Measurements from ENCODE around the gene PCNX1. TPM values are rescaled to one million over a fixed set of nuclear protein-coding genes. Genes with fewer than 3 reads are reported as not detected.

Gene PCNX1
- total RNA-seq, 2 donors from 2014 or later = 52.3 to 85.9 TPM

DNA sequence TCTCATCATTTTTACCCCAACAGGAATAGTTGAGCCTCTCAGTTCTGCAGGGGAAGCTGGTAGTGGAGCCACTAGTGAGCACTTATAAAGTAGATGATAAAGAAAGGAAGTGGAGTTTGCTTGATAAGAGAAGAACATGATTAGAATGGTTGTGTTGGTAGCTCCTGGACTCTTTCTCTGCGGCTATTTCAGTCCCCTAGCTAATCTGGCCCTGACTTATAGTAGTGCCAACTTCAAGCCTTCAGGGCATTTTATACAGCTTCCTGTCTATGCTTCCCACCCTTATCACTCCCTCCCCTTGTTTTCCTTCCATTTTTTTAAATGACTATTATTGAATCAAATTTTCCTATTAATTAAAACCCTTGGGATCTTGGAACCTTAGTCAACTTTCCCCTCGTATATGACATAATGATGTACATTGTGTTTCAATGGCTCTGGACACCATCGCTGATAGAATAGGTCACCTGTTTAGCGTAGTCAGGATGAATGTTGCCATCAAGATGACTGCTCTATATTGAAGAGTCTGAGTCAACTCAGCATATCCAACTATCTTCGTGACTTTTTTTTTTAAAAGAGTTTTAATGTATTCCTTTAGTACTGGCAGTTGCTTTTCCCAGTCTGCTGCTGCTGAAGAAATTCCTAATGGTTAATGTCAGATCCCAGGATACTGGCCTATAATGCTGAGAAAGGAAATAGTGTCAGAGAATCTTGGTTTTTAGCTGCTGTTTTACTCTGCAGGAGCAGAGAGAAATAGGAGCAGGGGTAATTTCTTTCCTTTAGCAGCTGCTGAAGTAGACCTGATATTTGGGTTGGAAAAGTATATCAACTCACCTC, 16.2 kb upstream of the PCNX1 start:
- H3K4me1 ChIP-seq (ENCODE audit: control insufficient read depth in 1 of 2, low read depth in 2 of 2) = peaks cover 13 to 14% of the 10 kb centered on the region in 2 donors
- H3K27me3 ChIP-seq (replicated peaks; ENCODE audit: insufficient read depth) = no peaks in the 10 kb centered on the region
- no peaks in the 10 kb centered on the region for H3K9me3 ChIP-seq
- TF ChIP-seq, protein P1, sequence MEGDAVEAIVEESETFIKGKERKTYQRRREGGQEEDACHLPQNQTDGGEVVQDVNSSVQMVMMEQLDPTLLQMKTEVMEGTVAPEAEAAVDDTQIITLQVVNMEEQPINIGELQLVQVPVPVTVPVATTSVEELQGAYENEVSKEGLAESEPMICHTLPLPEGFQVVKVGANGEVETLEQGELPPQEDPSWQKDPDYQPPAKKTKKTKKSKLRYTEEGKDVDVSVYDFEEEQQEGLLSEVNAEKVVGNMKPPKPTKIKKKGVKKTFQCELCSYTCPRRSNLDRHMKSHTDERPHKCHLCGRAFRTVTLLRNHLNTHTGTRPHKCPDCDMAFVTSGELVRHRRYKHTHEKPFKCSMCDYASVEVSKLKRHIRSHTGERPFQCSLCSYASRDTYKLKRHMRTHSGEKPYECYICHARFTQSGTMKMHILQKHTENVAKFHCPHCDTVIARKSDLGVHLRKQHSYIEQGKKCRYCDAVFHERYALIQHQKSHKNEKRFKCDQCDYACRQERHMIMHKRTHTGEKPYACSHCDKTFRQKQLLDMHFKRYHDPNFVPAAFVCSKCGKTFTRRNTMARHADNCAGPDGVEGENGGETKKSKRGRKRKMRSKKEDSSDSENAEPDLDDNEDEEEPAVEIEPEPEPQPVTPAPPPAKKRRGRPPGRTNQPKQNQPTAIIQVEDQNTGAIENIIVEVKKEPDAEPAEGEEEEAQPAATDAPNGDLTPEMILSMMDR (IDR thresholded peaks at IDR 0.05) = no peak
- H3K36me3 ChIP-seq = no peaks in the 10 kb centered on the region
- H3K27ac ChIP-seq = no peak overlapping the region
- ATAC-seq (ENCODE audit: insufficient number of reproducible peaks, low FRiP score, low read depth) (no peak), DNase-seq (ENCODE audit: low spot score) (no peak)
- no peak overlapping the region for H3K4me3 ChIP-seq

DNA sequence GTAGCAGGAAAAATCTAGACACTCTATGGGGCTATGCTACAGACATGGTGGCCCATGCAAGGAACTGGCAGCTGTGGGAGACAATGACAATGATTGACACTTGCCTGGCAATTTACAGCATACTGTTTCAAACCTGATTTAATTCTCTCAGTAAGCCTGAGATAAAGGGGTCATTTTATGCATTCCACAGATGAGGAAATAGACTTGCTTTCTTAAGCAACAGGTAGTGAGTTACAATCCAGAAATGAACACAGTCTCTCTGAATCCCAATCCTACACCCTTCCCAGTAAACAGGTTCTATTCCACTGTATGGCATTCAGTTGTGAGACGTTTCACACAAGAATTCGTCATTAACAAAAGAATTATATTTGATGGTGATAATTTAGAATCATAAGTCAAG, 15.5 kb upstream of the PCNX1 start:
- Histone ChIP-seq H3K4me3 (no peak overlapping the region), H3K36me3 (no peaks in the 10 kb centered on the region), H3K9me3 (no peaks in the 10 kb centered on the region), H3K27ac (no peak overlapping the region), H3K27me3 (replicated peaks; ENCODE audit: insufficient read depth) (no peaks in the 10 kb centered on the region), H3K4me1 (ENCODE audit: control insufficient read depth in 1 of 2, low read depth in 2 of 2) (peaks cover 14 to 18% of the 10 kb centered on the region in 2 donors)
- DNase-seq (ENCODE audit: low spot score) (no peak), ATAC-seq (ENCODE audit: insufficient number of reproducible peaks, low FRiP score, low read depth) (no peak)
- TF ChIP-seq, protein P1 (IDR thresholded peaks at IDR 0.05) = no peak

DNA sequence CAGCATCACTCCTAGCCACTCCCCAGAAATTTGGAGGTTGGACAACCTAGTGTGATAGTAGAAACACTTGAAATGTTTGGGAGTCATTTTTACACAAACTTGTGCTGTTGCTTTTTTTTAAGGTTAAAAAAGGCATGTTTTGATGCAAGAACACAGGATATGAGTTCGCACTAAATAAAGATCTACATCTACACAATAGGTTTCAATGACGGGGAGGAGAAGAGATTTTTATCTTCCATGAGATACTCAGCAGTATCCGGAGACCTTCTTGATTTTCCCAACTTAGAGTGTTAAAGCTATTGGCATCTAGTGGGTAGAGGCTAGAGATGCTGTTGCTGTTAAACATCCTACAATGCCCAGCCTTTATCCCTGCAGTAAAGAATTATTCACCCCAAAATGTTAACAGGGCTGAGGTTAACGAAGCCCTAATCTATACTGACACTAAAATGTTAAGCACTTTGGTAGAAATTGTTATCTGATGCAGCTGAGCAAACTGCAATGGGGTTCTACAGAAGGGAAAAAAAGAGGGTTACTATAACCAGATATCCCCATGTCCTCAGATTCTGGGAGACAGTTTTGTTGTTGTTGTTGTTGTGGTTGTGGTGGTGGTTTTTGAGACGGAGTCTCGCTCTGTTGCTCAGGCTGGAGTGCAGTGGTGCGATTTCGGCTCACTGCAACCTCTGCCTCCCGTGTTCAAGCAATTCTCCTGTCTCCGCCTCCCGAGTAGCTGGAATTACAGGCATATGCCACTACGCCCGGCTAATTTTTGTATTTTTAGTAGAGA, 14.0 kb upstream of the PCNX1 start:
- TF ChIP-seq, protein P1 (IDR thresholded peaks at IDR 0.05) = no peak
- Histone ChIP-seq H3K27ac (no peak overlapping the region), H3K27me3 (replicated peaks; ENCODE audit: insufficient read depth) (no peaks in the 10 kb centered on the region), H3K9me3 (no peaks in the 10 kb centered on the region), H3K4me3 (no peak overlapping the region), H3K4me1 (ENCODE audit: control insufficient read depth in 1 of 2, low read depth in 2 of 2) (peaks cover 14 to 26% of the 10 kb centered on the region in 2 donors), H3K36me3 (no peaks in the 10 kb centered on the region)
- ATAC-seq (ENCODE audit: insufficient number of reproducible peaks, low FRiP score, low read depth) (no peak), DNase-seq (ENCODE audit: low spot score) (no peak)

DNA sequence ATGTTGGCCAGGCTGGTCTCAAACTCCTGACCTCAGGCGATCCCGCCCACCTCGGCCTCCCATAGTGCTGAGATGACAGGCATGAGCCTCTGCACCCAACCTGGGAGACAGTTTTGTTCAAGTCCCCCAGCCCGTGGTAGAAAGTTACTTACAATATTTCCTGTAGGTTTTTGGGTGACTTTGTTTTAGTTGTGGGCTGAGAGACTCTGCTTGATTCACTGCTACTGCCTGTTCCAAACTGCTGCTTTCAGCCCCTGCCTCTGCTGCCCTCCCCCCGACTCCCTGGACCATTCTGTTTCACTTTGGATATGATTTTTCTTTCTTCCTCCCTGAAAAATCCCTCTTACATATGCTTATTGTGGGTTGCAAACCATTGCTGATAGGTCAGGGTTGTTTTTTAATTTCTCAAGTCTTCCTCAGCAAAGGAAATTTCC, 13.4 kb upstream of the PCNX1 start:
- Histone ChIP-seq H3K4me1 (ENCODE audit: control insufficient read depth in 1 of 2, low read depth in 2 of 2) (peaks cover 10 to 31% of the 10 kb centered on the region in 2 donors), H3K36me3 (no peaks in the 10 kb centered on the region), H3K9me3 (no peaks in the 10 kb centered on the region), H3K4me3 (no peak overlapping the region), H3K27me3 (replicated peaks; ENCODE audit: insufficient read depth) (no peaks in the 10 kb centered on the region), H3K27ac (no peak overlapping the region)
- ATAC-seq (ENCODE audit: insufficient number of reproducible peaks, low FRiP score, low read depth) = no peak
- DNase-seq (ENCODE audit: low spot score) = no peak
- TF ChIP-seq, protein P1 (IDR thresholded peaks at IDR 0.05) = no peak

DNA sequence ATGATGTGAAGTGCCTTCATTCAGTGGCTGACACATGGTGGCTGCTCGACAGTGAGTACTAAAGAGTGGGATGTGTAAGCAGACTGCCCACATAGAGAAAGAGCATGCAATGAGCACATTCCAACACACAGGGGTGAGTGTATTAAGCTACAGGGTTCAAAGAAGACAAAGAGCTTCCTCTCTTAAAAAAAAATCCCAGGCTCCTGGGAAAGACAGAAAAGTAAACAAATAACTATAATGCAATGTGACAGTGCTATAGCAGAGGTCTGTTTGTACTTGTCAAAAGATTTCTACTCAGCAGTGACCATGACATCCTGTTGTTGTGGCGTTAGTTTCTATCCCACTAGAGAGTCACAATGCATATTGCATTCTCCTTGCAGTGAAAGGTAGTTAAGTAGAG, 12.4 kb upstream of the PCNX1 start:
- DNase-seq (ENCODE audit: low spot score) (no peak), ATAC-seq (ENCODE audit: insufficient number of reproducible peaks, low FRiP score, low read depth) (no peak)
- Histone ChIP-seq H3K9me3 (no peaks in the 10 kb centered on the region), H3K36me3 (no peaks in the 10 kb centered on the region), H3K27ac (no peak overlapping the region), H3K4me1 (ENCODE audit: control insufficient read depth in 1 of 2, low read depth in 2 of 2) (peaks cover 9 to 29% of the 10 kb centered on the region in 2 donors), H3K4me3 (no peak overlapping the region), H3K27me3 (replicated peaks; ENCODE audit: insufficient read depth) (no peaks in the 10 kb centered on the region)
- TF ChIP-seq, protein P1 (IDR thresholded peaks at IDR 0.05) = no peak
